Measurements from ENCODE around the gene CCAR1.
"Not testable (repeated sequence)": the region's sequence is repeated elsewhere in the genome, so short reads cannot be mapped to it uniquely, and the experiment has no call there.

Gene CCAR1

DNA sequence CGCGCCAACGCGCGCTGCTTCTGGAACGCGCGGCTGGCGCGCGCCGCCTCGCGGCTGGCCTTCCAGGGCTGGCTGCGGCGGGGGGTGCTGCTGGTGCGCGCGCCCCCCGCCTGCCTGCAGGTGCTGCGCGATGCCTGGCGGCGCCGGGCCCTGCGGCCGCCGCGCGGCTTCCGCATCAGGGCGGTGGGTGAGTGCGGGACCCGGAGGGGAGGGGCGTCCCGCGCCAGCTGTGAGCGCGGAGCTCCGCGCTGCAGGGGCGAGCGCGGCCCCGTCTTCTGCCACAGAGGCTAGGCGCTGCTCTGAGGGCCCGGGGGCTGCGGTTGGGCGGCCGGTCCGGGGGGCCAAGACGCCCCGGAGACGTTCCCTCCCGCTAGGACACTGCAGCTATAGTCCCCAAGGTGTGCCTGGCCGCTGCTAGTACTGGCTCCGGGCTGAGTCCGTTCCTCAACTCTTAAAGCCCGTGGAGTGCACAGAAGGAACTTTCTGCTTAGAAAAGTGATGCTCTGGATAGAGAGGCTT lies 107.1 kb downstream of the CCAR1 start:
- not testable (repeated sequence) for FAIRE-seq

DNA sequence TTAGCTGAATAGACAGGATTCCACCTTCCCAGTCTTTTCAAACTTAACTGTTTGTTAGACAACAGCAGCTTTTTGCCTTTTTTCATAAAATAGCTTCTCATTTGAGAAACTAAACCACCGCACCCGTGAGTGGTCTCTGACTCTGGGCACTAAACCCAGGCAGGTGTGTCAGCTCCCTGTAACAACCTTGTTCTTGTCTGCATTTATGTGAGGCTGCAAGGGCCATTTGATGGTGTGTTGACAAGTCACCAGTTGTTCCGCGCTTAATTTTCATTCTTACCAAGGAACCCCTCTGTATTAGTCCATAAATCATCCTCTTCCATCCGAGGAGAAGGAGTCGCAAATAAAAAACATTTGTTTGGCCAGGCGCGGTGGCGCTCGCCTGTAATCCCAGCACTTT lies 107.8 kb downstream of the CCAR1 start:
- no peak for FAIRE-seq

DNA sequence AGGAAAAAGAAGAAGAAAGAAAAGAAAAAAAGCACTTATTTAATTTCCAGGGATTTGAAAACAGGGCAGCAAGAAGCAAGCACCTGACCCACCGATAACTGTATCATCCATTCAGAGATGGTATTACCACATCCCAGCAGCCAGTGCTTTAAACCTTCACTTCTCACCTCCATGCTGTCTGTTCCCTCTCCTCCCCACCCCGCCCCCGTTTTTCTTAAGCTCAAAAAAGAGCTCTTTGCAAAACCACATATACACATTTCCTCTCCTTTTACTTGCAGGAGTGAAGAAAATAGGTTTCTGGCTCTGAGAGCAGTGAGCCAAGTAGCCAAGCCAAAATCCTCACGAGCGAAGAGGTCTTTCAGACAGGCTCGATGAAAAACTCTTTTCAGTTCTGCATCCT lies 108.5 kb downstream of the CCAR1 start:
- FAIRE-seq, result no peak

- no peak for FAIRE-seq
Measured at GRCh38 chr10:68829952-68830351, 108.9 kb downstream of the CCAR1 start.

GRCh38 chr10:68831961-68832455 lies 111.0 kb downstream of the CCAR1 start:
- FAIRE-seq, result no peak

GRCh38 chr10:68832601-68833000 lies 111.6 kb downstream of the CCAR1 start:
- FAIRE-seq, result no peak

DNA sequence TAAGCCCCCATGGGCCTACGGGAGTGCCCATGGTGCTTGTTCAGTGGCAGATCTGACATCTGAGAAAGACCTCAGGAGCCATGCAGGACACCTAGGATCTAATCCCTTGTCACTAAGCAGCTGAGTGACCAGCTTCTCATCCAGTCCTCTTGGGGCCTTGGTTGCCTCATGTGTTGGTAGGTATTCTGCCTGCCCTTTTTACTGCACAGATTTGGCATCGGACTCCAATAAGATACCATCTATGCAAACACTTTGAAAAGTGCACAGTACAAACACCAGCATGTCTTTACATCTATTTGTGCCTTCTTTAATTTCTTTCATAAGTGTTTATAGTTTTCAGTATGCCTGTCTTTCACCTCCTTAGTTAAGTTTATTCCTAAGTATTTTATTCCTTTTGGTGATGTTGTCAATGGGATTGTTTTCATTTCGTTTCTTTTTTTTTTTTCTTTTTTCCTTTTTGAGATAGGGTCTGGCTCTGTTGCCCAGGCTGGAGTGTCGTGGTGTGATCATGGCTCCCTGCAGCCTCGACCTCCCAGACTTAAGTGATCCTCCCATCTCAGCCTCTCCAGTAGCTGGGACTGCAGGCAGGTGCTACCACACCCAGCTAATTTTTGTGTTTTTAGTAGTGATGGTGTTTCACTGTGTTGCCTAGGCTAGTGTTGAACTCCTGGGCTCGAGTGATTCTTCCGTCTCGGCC lies 116.7 kb downstream of the CCAR1 start:
- FAIRE-seq, result no peak

- not testable (repeated sequence) for FAIRE-seq
Measured at GRCh38 chr10:68840650-68841049, 119.6 kb downstream of the CCAR1 start.

Data from G401.6 (cell line).